Astrocyte of the spinal cord (primary cell): ENCODE results near the gene ST8SIA4.

ENCODE experiments used
- DNase-seq: peaks from one replicate; pipeline ENCODE4 v3.0.0; 2011; ENCODE audit warnings: low read depth, low spot score
- H3K4me3 ChIP-seq: 2 replicates; pipeline ENCODE4 v1.5.1; 2011; ENCODE audit warnings: low read depth, mild to moderate bottlenecking, low read length, moderate library complexity
- in situ Hi-C: cut with HindIII; loops from 2 replicates; pipeline ENCODE4 v1.10.0; 2017; ENCODE audit warnings: low sequenced_read_pairs
- TF ChIP-seq, protein P1 (sequence below): IDR thresholded peaks from 2 replicates; pipeline ENCODE4 v1.5.1; 2012; ENCODE audit warnings: low read depth, mild to moderate bottlenecking, low read length, inconsistent platforms

ST8SIA4 gene

DNA sequence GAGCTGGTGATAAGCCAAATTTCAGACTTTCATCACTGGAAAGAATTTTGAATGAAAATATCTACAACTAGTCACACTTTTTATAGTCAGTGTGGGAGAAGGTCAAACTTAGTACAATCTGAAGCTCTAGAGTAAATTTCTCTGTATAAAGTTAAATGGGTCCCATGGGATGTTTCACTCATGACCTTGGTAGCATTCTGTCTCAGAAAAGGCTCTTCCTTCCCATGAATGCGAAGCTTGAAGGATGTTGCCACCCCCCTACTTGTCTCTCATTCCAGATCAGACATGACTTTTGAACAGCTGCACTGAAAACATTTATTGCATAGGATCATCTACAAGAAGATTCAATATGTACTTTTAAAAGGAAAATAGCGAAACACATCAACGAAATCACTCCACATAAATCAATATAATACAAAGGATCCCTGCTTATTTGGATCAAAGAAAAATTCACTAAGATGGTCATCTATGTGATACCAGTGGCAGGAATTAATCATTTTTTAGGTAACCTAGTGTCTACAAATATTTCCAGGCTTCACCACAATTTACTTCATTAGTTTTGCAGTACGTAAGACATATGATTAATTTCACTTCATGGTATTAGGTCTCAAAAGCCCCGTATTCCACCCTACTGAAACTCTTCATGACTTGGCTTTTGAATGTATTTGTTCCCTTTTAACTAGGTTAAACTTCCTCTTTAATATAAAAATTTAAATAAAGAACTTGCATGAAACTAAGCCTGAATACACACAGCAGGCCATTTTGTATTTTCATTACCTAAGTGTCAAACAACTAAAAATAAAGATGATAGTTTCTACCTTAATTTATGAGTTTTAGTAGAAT is 4.4 kb downstream of the ST8SIA4 start:
- H3K4me3 ChIP-seq, result no peak overlapping the region
- in situ Hi-C loops, result no loop called here
- TF ChIP-seq, protein P1, sequence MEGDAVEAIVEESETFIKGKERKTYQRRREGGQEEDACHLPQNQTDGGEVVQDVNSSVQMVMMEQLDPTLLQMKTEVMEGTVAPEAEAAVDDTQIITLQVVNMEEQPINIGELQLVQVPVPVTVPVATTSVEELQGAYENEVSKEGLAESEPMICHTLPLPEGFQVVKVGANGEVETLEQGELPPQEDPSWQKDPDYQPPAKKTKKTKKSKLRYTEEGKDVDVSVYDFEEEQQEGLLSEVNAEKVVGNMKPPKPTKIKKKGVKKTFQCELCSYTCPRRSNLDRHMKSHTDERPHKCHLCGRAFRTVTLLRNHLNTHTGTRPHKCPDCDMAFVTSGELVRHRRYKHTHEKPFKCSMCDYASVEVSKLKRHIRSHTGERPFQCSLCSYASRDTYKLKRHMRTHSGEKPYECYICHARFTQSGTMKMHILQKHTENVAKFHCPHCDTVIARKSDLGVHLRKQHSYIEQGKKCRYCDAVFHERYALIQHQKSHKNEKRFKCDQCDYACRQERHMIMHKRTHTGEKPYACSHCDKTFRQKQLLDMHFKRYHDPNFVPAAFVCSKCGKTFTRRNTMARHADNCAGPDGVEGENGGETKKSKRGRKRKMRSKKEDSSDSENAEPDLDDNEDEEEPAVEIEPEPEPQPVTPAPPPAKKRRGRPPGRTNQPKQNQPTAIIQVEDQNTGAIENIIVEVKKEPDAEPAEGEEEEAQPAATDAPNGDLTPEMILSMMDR, result no peak
- DNase-seq, result no peak

DNA sequence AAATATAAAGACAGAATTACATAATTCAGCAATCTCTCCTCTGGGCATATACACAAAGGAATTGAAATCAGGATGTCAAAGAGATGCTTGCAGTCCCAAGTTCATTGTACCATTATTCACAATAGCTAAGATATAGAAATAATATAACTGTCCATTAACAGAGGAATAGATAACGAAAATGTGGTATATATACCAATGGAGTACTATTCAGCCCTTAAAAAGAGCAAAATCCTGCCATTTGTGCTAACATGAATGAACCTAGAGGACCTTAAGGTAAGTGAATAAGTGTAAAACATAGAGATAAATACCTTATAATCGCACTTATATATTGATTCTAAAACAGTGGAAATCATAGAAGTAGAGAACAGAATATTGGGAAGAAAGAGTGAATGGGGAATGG is 7.0 kb downstream of the ST8SIA4 start:
- no peak overlapping the region for H3K4me3 ChIP-seq
- TF ChIP-seq, protein P1, result no peak
- DNase-seq, result no peak
- in situ Hi-C loops, result no loop called here

GRCh38 chr5:100890461-100891008 is 12.5 kb downstream of the ST8SIA4 start:
- TF ChIP-seq, protein P1, result no peak
- DNase-seq, result peak; percentile 31

GRCh38 chr5:100889896-100890295 is 13.2 kb downstream of the ST8SIA4 start:
- in situ Hi-C loops, result no loop called here
- no peak for DNase-seq
- TF ChIP-seq, protein P1, result no peak
- H3K4me3 ChIP-seq, result no peak overlapping the region

More at GRCh38 chr5:100890461-100891008, 12.5 kb downstream of the ST8SIA4 start:
- H3K4me3 ChIP-seq, result no peak overlapping the region
- in situ Hi-C loops, result no loop called here

- no peak overlapping the region for H3K4me3 ChIP-seq
- DNase-seq, result no peak
- TF ChIP-seq, protein P1, result no peak
- in situ Hi-C loops, result no loop called here
Observed at GRCh38 chr5:100889165-100889743, 13.8 kb downstream of the ST8SIA4 start.

DNA sequence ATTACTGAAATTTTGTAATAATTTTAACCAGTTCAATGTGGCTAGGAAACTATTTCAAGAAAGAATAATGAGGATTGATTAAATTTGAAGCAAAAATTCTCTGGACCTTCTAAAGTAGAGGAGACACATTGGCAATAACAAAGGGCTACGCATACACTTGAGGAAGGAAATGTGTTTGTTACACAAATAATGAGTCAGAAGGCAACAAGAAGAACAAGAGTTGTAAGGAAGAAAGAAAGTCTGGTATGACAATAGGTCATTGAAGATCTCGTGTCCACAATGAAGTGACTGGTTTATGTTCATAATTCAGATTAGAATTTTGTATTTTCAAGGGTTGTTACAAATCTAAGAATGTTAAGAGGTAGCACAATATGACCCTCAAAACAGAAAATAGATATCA is 25.8 kb downstream of the ST8SIA4 start:
- in situ Hi-C loops, result no loop called here
- DNase-seq, result no peak
- TF ChIP-seq, protein P1, result no peak
- H3K4me3 ChIP-seq, result no peak overlapping the region
